COLO668 (cell line): ENCODE measurements around the gene UPK3A.
A peak's percentile ranks its signal among the peaks of the same experiment; 100 is the strongest.

Experiments
- DNase-seq: peaks from one replicate; lab custom pipeline; 2025; ENCODE audit not compliant: unreplicated experiment; lab: John Stamatoyannopoulos, UW

Gene UPK3A

GRCh38 chr22:45308391-45308956 lies 23.7 kb downstream of the UPK3A start:
- no peak for DNase-seq

DNA sequence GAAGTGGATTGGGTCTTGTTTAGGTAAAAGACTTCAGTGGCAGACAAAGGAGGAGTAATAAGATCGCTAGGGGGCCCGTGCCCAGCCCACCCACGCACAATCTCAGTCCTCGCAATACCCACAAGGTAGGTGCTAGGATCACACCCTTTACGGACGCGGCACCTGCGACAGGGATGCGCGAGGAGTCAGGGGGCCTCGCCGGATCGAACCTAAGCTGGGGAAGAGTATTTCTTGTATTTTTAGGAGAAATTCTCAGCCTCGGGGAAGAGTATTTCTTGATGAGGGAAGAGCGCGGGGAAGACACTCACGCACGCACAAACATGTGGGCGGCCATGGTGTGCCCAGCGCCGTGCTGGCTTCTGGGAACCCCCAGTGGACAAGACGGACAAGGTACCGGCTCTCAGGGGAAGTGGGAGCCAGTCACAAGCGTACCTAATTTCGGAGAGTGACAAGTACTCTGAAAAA lies 24.2 kb downstream of the UPK3A start:
- DNase-seq = no peak

GRCh38 chr22:45309422-45310227 lies 24.9 kb downstream of the UPK3A start, which contains the start of gene FAM118A:
Gene FAM118A, plus strand, starts transcription at chr22:45309934. Its CDS starts 12,446 bp downstream, at chr22:45322380.
- peak; percentile 95 for DNase-seq

DNA sequence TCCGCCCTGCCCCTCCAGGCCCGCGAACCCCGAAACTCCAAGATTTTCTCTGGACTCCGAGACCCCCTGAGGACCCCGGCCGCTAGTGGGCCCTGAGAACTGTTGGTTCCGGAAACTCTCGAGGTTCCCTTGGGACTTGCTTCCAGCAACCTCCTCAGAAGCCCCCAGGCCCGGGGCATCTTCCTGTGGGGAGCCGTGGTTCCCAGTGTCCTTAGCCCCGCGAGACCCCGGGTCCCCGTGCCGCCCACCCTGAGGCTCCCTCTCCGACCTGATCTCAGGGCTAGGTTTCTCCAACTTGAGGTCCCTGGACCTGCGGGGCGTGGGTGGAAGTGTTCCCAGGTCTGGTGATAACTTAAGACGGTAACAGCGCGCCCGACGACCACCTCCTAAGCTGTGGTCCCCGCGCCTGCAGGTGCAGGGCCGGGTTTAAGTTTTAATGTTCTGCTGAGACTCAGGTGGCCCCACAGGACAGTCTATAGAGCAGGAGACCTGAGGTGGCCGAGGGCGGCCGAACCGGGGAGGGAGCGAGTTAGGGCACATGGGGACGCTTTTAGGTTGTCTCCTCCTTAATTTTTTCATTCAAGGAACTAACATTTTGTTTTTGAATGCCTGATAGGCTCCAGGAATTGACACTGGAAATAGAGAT lies 25.7 kb downstream of the UPK3A start:
- no peak for DNase-seq

DNA sequence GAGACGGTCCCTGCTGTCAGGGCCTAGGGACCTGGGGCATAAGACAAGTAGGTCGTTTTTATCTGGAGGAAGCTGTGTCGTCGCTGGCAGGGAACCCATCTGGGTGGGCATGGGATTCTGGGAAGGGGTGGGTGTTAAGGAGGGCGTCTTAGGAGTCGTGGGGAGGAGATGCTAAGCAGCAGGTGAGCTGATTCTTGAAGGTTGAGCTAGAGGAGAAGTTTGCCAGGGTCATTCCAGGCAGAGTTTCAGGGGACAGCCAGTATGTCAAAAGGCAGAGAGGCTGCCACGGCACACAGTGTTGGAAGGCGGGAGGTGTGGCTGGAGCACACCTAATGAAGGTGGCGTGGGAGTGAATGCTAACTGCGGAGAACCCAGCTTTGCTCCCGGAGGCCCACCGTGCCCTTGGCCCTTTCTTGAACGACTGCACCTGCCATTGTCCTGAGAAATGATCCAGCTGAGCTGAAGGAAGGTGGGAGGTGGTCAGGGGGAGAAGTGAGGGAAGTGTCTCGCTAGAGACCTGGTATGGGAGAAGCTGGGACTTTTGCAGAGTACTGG lies 26.3 kb downstream of the UPK3A start:
- no peak for DNase-seq

GRCh38 chr22:45312415-45312814 lies 27.7 kb downstream of the UPK3A start:
- no peak for DNase-seq

- no peak for DNase-seq
These were observed 28.1 kb downstream of the UPK3A start for GRCh38 chr22:45312856-45313255.

GRCh38 chr22:45314054-45314721 lies 29.4 kb downstream of the UPK3A start:
- DNase-seq = no peak

- DNase-seq = no peak
These were observed 30.0 kb downstream of the UPK3A start for GRCh38 chr22:45314786-45315185.

GRCh38 chr22:45316796-45317526 lies 32.2 kb downstream of the UPK3A start:
- DNase-seq = no peak

- DNase-seq = no peak
These were observed 32.9 kb downstream of the UPK3A start for GRCh38 chr22:45317551-45318167.

- peak; percentile 38 for DNase-seq
These were observed 33.4 kb downstream of the UPK3A start for GRCh38 chr22:45318168-45318557.

GRCh38 chr22:45318558-45319323 lies 34.0 kb downstream of the UPK3A start:
- no peak for DNase-seq

GRCh38 chr22:45319324-45319685 lies 34.6 kb downstream of the UPK3A start:
- DNase-seq = no peak

DNA sequence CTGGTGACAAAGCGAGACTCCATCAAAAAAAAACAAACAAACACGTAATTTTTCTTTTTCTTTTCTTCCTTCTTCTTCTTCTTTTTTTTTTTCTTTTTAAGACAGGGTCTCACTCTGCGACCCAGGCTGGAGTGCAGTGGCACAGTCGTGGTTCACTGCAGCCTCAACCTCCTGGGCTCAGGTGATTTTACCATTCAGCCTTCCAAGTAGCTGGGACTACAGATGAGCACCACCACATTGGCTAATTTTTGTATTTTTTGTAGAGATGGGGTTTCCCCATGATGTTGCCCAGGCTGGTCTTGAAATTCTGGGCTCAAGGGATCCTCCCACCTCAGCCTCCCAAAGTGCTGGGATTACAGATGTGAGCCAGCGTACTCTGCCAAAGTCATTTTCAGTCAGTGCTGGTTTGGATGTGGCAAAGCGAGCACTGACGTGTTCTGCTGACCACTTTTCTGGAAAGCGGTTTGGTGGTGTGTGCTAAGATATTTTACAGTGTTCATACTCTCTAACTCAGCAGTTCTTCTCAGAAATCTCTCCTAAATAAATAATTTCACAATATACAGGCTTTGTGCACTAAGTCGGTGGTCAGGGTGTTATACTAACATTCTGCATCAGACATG lies 35.7 kb downstream of the UPK3A start:
- DNase-seq = no peak

DNA sequence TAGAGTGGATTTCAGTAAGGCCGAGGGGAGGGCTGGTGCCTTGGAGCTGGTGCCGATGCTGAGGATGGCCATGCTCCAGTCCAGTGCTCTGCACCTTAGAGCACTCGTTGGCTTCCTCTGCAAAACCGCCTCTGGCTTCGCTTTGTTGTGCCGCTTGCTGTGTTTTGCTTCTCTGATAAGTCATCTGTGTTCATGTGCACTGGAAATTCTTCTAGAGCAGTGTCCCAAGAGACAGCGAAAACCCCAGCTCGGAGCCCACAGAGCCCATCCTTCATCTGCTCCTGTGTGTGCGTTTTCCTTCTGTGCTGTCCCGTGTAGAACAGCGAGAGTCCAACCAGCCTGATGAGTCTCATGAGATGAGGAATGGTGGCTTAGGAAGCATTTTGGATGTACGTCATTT lies 37.1 kb downstream of the UPK3A start:
- DNase-seq = no peak

- DNase-seq = no peak
These were observed 38.2 kb downstream of the UPK3A start for GRCh38 chr22:45322873-45323525.

DNA sequence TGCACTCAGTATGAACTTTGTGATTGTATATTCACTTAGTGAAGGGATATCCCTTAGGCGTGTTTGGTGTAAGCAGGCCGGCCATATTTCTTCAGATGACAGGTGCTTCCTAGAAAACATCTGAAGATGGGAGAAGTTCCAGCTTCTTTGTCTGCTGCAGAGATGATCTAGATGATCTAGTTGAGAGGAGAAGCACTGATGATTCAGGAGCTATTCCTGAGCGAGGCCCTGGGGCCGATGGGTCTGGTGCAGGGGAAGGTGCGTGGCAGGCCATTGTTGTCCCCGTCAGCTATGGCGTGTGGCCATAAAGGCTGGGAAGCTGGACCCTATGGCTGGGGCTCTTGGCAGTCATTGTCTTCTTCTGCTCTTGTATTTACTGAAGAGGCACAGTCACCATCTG lies 38.9 kb downstream of the UPK3A start:
- no peak for DNase-seq
